K562 (cell line): ENCODE data around the gene COG7. TPM values are rescaled to one million over a fixed set of nuclear protein-coding genes. Genes with fewer than 3 reads are reported as not detected.

Experiments used
- ATAC-seq: fragments of 200-7000 bp; cut with Tn5 transposase; 3 replicates; pipeline ENCODE4 v1.9.1; 2020; ENCODE audit warnings: moderate library complexity
- BruUV-seq: library from RNA; stranded (reverse); fragments of 400-500 nt; replicated peaks from 2 replicates; lab custom pipeline; 2021; lab: Mats Ljungman, UMichigan
- CTCF ChIA-PET: fragments of 300-600 bp; formaldehyde crosslinking; extraction: SDS; loops from one replicate; lab custom pipeline; 2021; ENCODE audit warnings: low intra/inter-chr PET ratio; lab: Yijun Ruan, JAX
- POLR2A ChIA-PET: fragments of 300-600, 350-650 bp; sonication (Branson Sonifier 250); formaldehyde crosslinking; extraction: SDS; loops from one replicate; lab custom pipeline; 2021; ENCODE audit warnings: antibody characterized with exemption, inconsistent platforms; lab: Yijun Ruan, JAX
- DNase-seq, 4 experiments: peaks; one replicate each; pipeline versions ENCODE4 v3.0.0 to v3.0.0-alpha.2; 2011 to 2018; ENCODE audit warnings: low spot score in 3 of 4, mixed read lengths in 3 of 4; ENCODE audit errors: extremely low read depth in 1 of 4
- FAIRE-seq: peaks from 2 replicates; lab custom pipeline; 2011; peaks lifted over from hg19 to GRCh38; lab: Jason Lieb, UNC
- H2AFZ ChIP-seq: 2 replicates; pipeline ENCODE4 v1.6.0; 2011; ENCODE audit warnings: low read depth, low read length, control low read depth, inconsistent platforms
- H3K27ac ChIP-seq: fragments of 200-600 bp; 3 replicates; pipeline ENCODE4 v1.8.0; 2011; ENCODE audit warnings: low read depth, mild to moderate bottlenecking, control low read depth, inconsistent platforms, low read length, moderate library complexity, mixed read lengths; ENCODE audit errors: extremely low read depth
- H3K27me3 ChIP-seq, 2 experiments: fragments of 300-600 bp in 1 of 2; 2 replicates in 1 of 2; 3 replicates in 1 of 2; pipeline versions ENCODE4 v1.6.0 to v1.8.0; 2011; ENCODE audit warnings: inconsistent platforms in 2 of 2, low read length in 2 of 2, mild to moderate bottlenecking in 1 of 2, mixed read lengths in 1 of 2, moderate library complexity in 1 of 2; ENCODE audit not compliant: control insufficient read depth in 2 of 2, insufficient read depth in 2 of 2
- H3K36me3 ChIP-seq: fragments of 300-600 bp; 3 replicates; pipeline ENCODE4 v1.8.0; 2011; ENCODE audit warnings: mild to moderate bottlenecking, low read length, inconsistent platforms; ENCODE audit not compliant: control insufficient read depth, insufficient read depth
- H3K4me1 ChIP-seq, 2 experiments: fragments of 200-600 bp in 1 of 2; replicated peaks in 1 of 2; 2 replicates in 1 of 2; 3 replicates in 1 of 2; pipeline versions ENCODE4 v1.5.1 to v1.8.0; 2011; ENCODE audit warnings: inconsistent platforms in 2 of 2, low read length in 2 of 2, mild to moderate bottlenecking in 1 of 2, mixed read lengths in 1 of 2, moderate library complexity in 1 of 2; ENCODE audit not compliant: control insufficient read depth in 2 of 2, insufficient read depth in 2 of 2
- H3K4me2 ChIP-seq: 2 replicates; pipeline ENCODE4 v1.6.1; 2011; ENCODE audit warnings: low read length, control low read depth, inconsistent platforms, mixed read lengths; ENCODE audit not compliant: insufficient read depth
- H3K4me3 ChIP-seq: fragments of 200-600 bp; sonication (generic), shearing (Covaris generic); 2 replicates; pipeline ENCODE4 v1.5.1; 2016; ENCODE audit warnings: control low read depth, inconsistent platforms
- H3K79me2 ChIP-seq: fragments of 200-600 bp; 3 replicates; pipeline ENCODE4 v1.8.0; 2011; ENCODE audit warnings: low read length, inconsistent platforms; ENCODE audit not compliant: control insufficient read depth, insufficient read depth
- H3K9ac ChIP-seq, 2 experiments: 2 replicates each; pipeline versions ENCODE4 v1.6.0 to v1.6.1; 2011; ENCODE audit warnings: low read depth in 2 of 2, low read length in 2 of 2, control low read depth in 1 of 2, inconsistent platforms in 1 of 2, mild to moderate bottlenecking in 1 of 2, mixed read lengths in 1 of 2; ENCODE audit not compliant: insufficient read depth in 1 of 2
- H3K9me1 ChIP-seq: one replicate; pipeline ENCODE4 v1.6.0; 2011; ENCODE audit warnings: inconsistent platforms, mild to moderate bottlenecking, low read length, moderate library complexity; ENCODE audit not compliant: control insufficient read depth, insufficient read depth
- H3K9me3 ChIP-seq: replicated peaks from 2 replicates; pipeline ENCODE4 v1.5.1; 2011; ENCODE audit warnings: low read depth, low read length, inconsistent platforms; ENCODE audit not compliant: control insufficient read depth, insufficient read depth
- H4K20me1 ChIP-seq: replicated peaks from 2 replicates; pipeline ENCODE4 v1.6.1; 2011; ENCODE audit warnings: low read length, inconsistent platforms, mixed read lengths; ENCODE audit not compliant: control insufficient read depth, insufficient read depth
- RBM25 ChIP-seq: fragments of 200-400 bp; formaldehyde crosslinking; IDR thresholded peaks from 2 replicates; pipeline ENCODE4 v1.6.1; 2018; ENCODE audit warnings: low read length, low read depth, moderate library complexity; ENCODE audit not compliant: severe bottlenecking
- WGBS: fragments of 100-300 bp; shearing (Covaris generic); methylation state at CpG from one replicate; pipeline ENCODE4 v1.1.6; 2016; ENCODE audit warnings: low coverage, mixed read lengths; ENCODE audit not compliant: insufficient coverage; ENCODE audit errors: missing lambda C conversion rate; 5-methylcytosine and 5-hydroxymethylcytosine counted together
- in situ Hi-C: fragments of 300-500 bp; cut with MboI; formaldehyde crosslinking; loops from 4 replicates; pipeline ENCODE4 v1.15.0; 2018; ENCODE audit warnings: inconsistent platforms, mixed read lengths
- intact Hi-C: fragments of 100-400 bp; cut with micrococcal nuclease; formaldehyde crosslinking; loops from 2 replicates; pipeline ENCODE4 v1.14.2; 2022
- polyA plus RNA-seq, 8 experiments: library from polyadenylated mRNA; depleted of rRNA in 4 of 8; stranded (reverse) in 5 of 8; unstranded in 3 of 8; fragments of >200 nt; fragmentation: Nextera tagmentation in 2 of 8; fragmentation: Illumina TruSeq in 1 of 8; extraction: Ambion mirVana in 2 of 8; extraction: Trizol in 1 of 8; gene quantifications; 2 replicates each; pipeline versions ENCODE4 v1.2.1 to v1.2.3, GENCODE V29; 2011 to 2014; ENCODE audit warnings: inconsistent platforms in 1 of 8, missing spikeins in 1 of 8
- total RNA-seq, 7 experiments: library from RNA; depleted of rRNA in 6 of 7; stranded (reverse); fragments of >200 nt in 6 of 7; fragmentation: Illumina TruSeq in 2 of 7; extraction: Trizol in 2 of 7; gene quantifications; 2 replicates each; pipeline versions ENCODE4 v1.2.1 to v1.2.3, GENCODE V29; 2011 to 2021; ENCODE audit warnings: low replicate concordance in 1 of 7
- TF ChIP-seq, protein P1 (sequence below): IDR thresholded peaks from 2 replicates; pipeline ENCODE4 v1.6.1; 2016; ENCODE audit warnings: missing genetic modification characterization, missing compliant biosample characterization
- TF ChIP-seq, protein P2 (sequence below): sonication (generic); formaldehyde crosslinking; IDR thresholded peaks from 2 replicates; pipeline ENCODE4 v1.8.0; 2022; ENCODE audit warnings: mild to moderate bottlenecking, missing genetic modification reagents, borderline replicate concordance

Gene COG7
- total and polyA plus RNA-seq, 9 of the 15 experiments (the other 6 are each of a cell fraction or from before 2014, with no cell fraction given): 3.8 to 17.6 (median 13.4) TPM

DNA sequence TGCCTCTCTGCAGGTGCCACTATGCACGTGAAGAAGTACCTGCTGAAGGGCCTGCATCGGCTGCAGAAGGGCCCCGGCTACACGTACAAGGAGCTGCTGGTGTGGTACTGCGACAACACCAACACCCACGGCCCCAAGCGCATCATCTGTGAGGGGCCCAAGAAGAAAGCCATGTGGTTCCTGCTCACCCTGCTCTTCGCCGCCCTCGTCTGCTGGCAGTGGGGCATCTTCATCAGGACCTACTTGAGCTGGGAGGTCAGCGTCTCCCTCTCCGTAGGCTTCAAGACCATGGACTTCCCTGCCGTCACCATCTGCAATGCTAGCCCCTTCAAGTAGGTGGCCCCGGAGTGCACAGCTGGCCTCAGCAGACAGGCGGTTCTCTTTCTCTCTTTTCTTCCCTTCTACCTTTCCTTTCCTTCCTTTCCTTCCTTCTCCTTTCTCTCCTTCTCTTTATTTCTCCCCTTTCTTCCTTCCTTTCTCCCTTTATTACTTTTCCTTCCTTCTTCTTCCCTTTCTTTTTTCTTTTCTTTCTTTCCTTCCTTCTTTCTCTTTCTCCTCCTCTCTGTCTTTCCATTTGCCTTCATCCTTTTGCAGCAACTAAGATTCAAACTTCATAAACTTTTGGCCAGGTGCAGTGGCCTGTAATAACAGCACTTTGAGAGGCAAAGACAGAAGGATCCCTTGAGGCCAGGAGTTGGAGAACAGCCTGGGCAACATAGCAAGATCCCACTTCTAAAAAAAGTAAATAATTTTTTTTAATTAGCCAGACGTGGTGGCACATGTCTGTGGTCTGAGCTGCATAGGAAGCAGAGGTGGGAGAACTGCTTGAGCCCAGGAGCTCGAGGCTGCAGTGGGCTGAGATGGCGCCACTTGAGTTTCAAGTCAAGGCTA, 104.2 kb downstream of the COG7 start (continued):
- TF ChIP-seq, protein P1, sequence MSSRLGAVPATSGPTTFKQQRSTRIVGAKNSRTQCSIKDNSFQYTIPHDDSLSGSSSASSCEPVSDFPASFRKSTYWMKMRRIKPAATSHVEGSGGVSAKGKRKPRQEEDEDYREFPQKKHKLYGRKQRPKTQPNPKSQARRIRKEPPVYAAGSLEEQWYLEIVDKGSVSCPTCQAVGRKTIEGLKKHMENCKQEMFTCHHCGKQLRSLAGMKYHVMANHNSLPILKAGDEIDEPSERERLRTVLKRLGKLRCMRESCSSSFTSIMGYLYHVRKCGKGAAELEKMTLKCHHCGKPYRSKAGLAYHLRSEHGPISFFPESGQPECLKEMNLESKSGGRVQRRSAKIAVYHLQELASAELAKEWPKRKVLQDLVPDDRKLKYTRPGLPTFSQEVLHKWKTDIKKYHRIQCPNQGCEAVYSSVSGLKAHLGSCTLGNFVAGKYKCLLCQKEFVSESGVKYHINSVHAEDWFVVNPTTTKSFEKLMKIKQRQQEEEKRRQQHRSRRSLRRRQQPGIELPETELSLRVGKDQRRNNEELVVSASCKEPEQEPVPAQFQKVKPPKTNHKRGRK (tag): peak; percentile 94

DNA sequence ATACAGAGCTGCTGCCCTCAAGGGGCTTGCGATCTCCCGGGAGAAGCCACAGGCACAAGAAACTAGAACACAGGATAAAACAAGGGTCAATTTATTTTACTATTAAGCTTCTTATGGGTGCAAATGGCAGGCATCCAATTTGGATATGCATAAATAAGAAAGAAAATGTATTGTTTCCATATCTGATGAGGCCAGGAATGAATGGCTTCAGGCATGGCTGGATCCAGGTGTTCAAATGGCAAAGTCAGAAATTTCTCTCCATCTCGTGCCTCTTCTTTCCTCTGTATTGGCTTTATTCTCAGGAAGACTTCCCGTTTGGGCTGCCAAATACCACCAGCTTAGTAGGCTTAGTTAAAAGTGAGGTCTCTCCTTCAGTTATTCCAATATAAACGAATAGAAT, 107.8 kb downstream of the COG7 start:
- in situ Hi-C loops: no loop called here
- intact Hi-C loops: no loop called here
- WGBS: 0% methylated on average over 5 of the region's 5 CpGs
- peaks cover 10 to 27% of the 10 kb centered on the region in 2 experiments; a peak in 4 of 5 replicates for H3K27me3 ChIP-seq
- peak; percentile 7 for TF ChIP-seq RBM25
- TF ChIP-seq, protein P2, sequence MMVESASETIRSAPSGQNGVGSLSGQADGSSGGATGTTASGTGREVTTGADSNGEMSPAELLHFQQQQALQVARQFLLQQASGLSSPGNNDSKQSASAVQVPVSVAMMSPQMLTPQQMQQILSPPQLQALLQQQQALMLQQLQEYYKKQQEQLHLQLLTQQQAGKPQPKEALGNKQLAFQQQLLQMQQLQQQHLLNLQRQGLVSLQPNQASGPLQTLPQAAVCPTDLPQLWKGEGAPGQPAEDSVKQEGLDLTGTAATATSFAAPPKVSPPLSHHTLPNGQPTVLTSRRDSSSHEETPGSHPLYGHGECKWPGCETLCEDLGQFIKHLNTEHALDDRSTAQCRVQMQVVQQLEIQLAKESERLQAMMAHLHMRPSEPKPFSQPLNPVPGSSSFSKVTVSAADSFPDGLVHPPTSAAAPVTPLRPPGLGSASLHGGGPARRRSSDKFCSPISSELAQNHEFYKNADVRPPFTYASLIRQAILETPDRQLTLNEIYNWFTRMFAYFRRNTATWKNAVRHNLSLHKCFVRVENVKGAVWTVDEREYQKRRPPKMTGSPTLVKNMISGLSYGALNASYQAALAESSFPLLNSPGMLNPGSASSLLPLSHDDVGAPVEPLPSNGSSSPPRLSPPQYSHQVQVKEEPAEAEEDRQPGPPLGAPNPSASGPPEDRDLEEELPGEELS (CRISPR knock-in tag): no peak
- BruUV-seq: no TSS peak
- H3K9ac ChIP-seq: no peak overlapping the region
- peaks cover 0 to 4% of the 10 kb centered on the region in 2 experiments; a peak in 1 of 5 replicates for H3K4me1 ChIP-seq
- no peaks in the 10 kb centered on the region for H3K9me3 ChIP-seq
- H3K36me3 ChIP-seq: no peaks in the 10 kb centered on the region
- POLR2A ChIA-PET: no interaction called here
- no peaks in the 10 kb centered on the region for H3K79me2 ChIP-seq
- no peaks in the 10 kb centered on the region for H4K20me1 ChIP-seq
- H3K27ac ChIP-seq: no peak overlapping the region
- FAIRE-seq (no peak), DNase-seq (no peak), ATAC-seq (no peak)
- H3K4me3 ChIP-seq: no peak overlapping the region
- CTCF ChIA-PET: no interaction called here
- H2AFZ ChIP-seq: no peak overlapping the region
- H3K9me1 ChIP-seq: no peaks in the 10 kb centered on the region
- H3K4me2 ChIP-seq: no peak overlapping the region
